ENCODE results near the gene GRM7. TPM values are rescaled to one million over a fixed set of nuclear protein-coding genes. Genes with fewer than 3 reads are reported as not detected.

GRM7 gene
- total RNA-seq, 1 donor from 2014 or later: 0.80 TPM

DNA sequence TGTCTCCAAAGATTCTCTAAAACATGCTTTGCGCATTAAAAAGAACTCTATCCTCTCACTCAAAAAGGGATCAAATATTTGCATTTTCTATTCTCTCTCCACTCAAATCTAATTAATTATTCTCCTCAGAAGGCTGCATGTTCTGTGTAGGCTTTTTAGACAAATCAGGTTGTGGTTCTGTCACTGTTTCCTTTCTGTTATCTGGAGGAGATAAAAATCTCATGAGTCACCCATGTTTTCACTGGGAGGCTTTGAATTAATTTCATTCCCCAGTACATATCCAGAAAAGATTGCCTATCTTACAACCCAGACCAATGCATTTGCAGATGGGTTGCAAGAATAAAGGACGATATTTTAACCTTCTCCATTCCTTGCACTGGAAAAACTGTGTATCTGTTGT lies 446.5 kb downstream of the GRM7 start:
- H3K27me3 Mint-ChIP-seq (ENCODE audit: insufficient read depth, low read depth): no peaks in the 10 kb centered on the region
- Histone ChIP-seq H3F3A (ENCODE audit: low read depth) (no peaks in the 10 kb centered on the region), H3K79me2 (ENCODE audit: low read depth) (no peaks in the 10 kb centered on the region), H3K4me2 (no peak overlapping the region), H3K9ac (no peak overlapping the region), H3K4me3 (no peak overlapping the region), H2AFZ (replicated peaks) (no peak overlapping the region), H3K9me3 (ENCODE audit: low read depth) (no peaks in the 10 kb centered on the region), H3K27ac (no peak overlapping the region), H4K20me1 (ENCODE audit: low read depth) (no peaks in the 10 kb centered on the region), H3K27me3 (no peaks in the 10 kb centered on the region), H3K36me3 (no peaks in the 10 kb centered on the region), H3K4me1 (no peaks in the 10 kb centered on the region)
- TF ChIP-seq EZH2phosphoT487 (IDR thresholded peaks at IDR 0.05): no peak
- TF ChIP-seq EZH2 (IDR thresholded peaks at IDR 0.05): no peak
- TF ChIP-seq CTCF (IDR thresholded peaks at IDR 0.05): no peak
- H3K4me1 Mint-ChIP-seq: no peaks in the 10 kb centered on the region
- no peak overlapping the region for H3K27ac Mint-ChIP-seq
- no peak overlapping the region for H3K4me3 Mint-ChIP-seq
- H3K36me3 Mint-ChIP-seq: no peaks in the 10 kb centered on the region
- no peak for DNase-seq (ENCODE audit: low spot score)
- H3K9me3 Mint-ChIP-seq: peaks cover 6% of the 10 kb centered on the region

DNA sequence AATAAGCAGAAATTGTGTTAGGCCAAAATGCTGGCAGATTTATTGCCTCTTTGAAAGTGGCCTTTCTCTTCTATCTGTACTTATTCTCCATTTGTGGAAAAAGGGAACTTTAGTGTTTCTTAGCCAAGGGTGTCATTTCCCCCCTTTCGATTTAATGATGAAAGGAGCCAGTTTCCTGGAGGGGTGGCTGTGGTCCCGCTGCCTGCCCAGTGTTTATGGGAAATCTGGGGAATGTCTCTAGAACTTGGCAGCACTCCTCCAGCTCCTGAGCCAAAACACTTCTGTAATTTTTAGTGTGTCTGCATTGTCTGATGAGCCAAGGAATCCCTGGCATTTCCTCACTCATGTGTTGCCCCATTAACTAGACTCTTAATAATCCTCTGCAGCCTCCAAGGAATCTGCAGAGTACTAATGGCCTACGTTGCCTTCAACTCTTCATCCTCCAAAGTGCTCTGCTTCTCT lies 448.8 kb downstream of the GRM7 start:
- Histone ChIP-seq H3K27ac (no peak overlapping the region), H3K4me2 (no peak overlapping the region), H2AFZ (replicated peaks) (no peak overlapping the region), H4K20me1 (ENCODE audit: low read depth) (no peaks in the 10 kb centered on the region), H3K9ac (no peak overlapping the region), H3K4me1 (no peaks in the 10 kb centered on the region), H3K27me3 (no peaks in the 10 kb centered on the region), H3K79me2 (ENCODE audit: low read depth) (no peaks in the 10 kb centered on the region), H3K36me3 (no peaks in the 10 kb centered on the region), H3K9me3 (ENCODE audit: low read depth) (no peaks in the 10 kb centered on the region), H3F3A (ENCODE audit: low read depth) (no peaks in the 10 kb centered on the region), H3K4me3 (no peak overlapping the region)
- Mint-ChIP-seq H3K4me3 (no peak overlapping the region), H3K36me3 (no peaks in the 10 kb centered on the region), H3K27ac (no peak overlapping the region), H3K4me1 (no peaks in the 10 kb centered on the region), H3K27me3 (ENCODE audit: insufficient read depth, low read depth) (no peaks in the 10 kb centered on the region), H3K9me3 (peaks cover 1% of the 10 kb centered on the region)
- DNase-seq (ENCODE audit: low spot score): no peak
- TF ChIP-seq EZH2 (IDR thresholded peaks at IDR 0.05): no peak
- TF ChIP-seq CTCF (IDR thresholded peaks at IDR 0.05): no peak
- TF ChIP-seq EZH2phosphoT487 (IDR thresholded peaks at IDR 0.05): no peak

- H3K9me3 ChIP-seq (ENCODE audit: low read depth): no peaks in the 10 kb centered on the region
- H3K36me3 ChIP-seq: no peaks in the 10 kb centered on the region
- H3K9ac ChIP-seq: no peak overlapping the region
- H3K79me2 ChIP-seq (ENCODE audit: low read depth): no peaks in the 10 kb centered on the region
- H3K4me1 ChIP-seq: no peaks in the 10 kb centered on the region
- Mint-ChIP-seq H3K4me3 (no peak overlapping the region), H3K27ac (no peak overlapping the region), H3K4me1 (no peaks in the 10 kb centered on the region), H3K36me3 (no peaks in the 10 kb centered on the region), H3K27me3 (ENCODE audit: insufficient read depth, low read depth) (no peaks in the 10 kb centered on the region), H3K9me3 (no peaks in the 10 kb centered on the region)
- no peak for DNase-seq (ENCODE audit: low spot score)
- TF ChIP-seq EZH2 (IDR thresholded peaks at IDR 0.05) (no peak), CTCF (IDR thresholded peaks at IDR 0.05) (no peak), EZH2phosphoT487 (IDR thresholded peaks at IDR 0.05) (no peak)
- H2AFZ ChIP-seq (replicated peaks): no peak overlapping the region
- H3K4me2 ChIP-seq: no peak overlapping the region
- H3K27me3 ChIP-seq: no peaks in the 10 kb centered on the region
- no peak overlapping the region for H3K4me3 ChIP-seq
- H3F3A ChIP-seq (ENCODE audit: low read depth): no peaks in the 10 kb centered on the region
- H4K20me1 ChIP-seq (ENCODE audit: low read depth): no peaks in the 10 kb centered on the region
- no peak overlapping the region for H3K27ac ChIP-seq
These were observed 454.1 kb downstream of the GRM7 start for GRCh38 chr3:7315037-7315436.

Data from neural progenitor cell (in vitro differentiated cells).